HEK293 (cell line): Measurements from ENCODE around the gene PLEKHO2.

Experiments
- CTCF ChIA-PET: fragments of 350-600 bp; formaldehyde crosslinking; extraction: SDS; loops from one replicate; lab custom pipeline; 2021; ENCODE audit warnings: antibody characterized with exemption; lab: Yijun Ruan, JAX
- POLR2A ChIA-PET: fragments of 300-600 bp; formaldehyde crosslinking; extraction: SDS; loops from one replicate; lab custom pipeline; 2020; ENCODE audit warnings: antibody characterized with exemption, inconsistent platforms; lab: Yijun Ruan, JAX
- H3K27ac ChIP-seq: fragments of 200-500 bp; sonication (Bioruptor generic); 2 replicates; pipeline ENCODE4 v1.5.1; 2014; ENCODE audit warnings: low read depth, low read length, control low read depth, inconsistent platforms; ENCODE audit errors: extremely low read depth
- H3K36me3 ChIP-seq, 2 experiments: fragments of 200-500 bp in 1 of 2; sonication (Bioruptor generic) in 1 of 2; 1 replicate in 1 of 2; 2 replicates in 1 of 2; pipeline ENCODE4 v1.5.1; 2014 to 2017; ENCODE audit warnings: inconsistent platforms in 2 of 2, low read length in 2 of 2; ENCODE audit not compliant: control insufficient read depth in 2 of 2, insufficient read depth in 1 of 2
- H3K4me1 ChIP-seq: fragments of 200-500 bp; sonication (Bioruptor generic); 2 replicates; pipeline ENCODE4 v1.5.1; 2014; ENCODE audit warnings: mild to moderate bottlenecking, low read length, inconsistent platforms; ENCODE audit not compliant: control insufficient read depth, insufficient read depth
- H3K4me3 ChIP-seq: 2 replicates; pipeline ENCODE4 v1.5.1; 2011; ENCODE audit warnings: low read depth, mild to moderate bottlenecking, control low read depth, low read length, moderate library complexity
- H3K9me3 ChIP-seq: fragments of 200-500 bp; sonication (Bioruptor generic); 2 replicates; pipeline ENCODE4 v1.5.1; 2014; ENCODE audit warnings: low read depth, low read length, inconsistent platforms; ENCODE audit not compliant: control insufficient read depth, insufficient read depth
- MEIS1 ChIP-seq: sonication (generic); formaldehyde crosslinking; IDR thresholded peaks from 2 replicates; pipeline ENCODE4 v1.8.1; 2022; ENCODE audit warnings: missing genetic modification reagents, mild to moderate bottlenecking, borderline replicate concordance
- PRDM4 ChIP-seq: fragments of 450-650 bp; formaldehyde crosslinking; IDR thresholded peaks from 2 replicates; pipeline ENCODE4 v1.5.1; 2017; ENCODE audit warnings: missing biosample characterization, missing genetic modification characterization
- SALL2 ChIP-seq: fragments of 450-650 bp; formaldehyde crosslinking; IDR thresholded peaks from 2 replicates; pipeline ENCODE4 v1.5.0; 2017; ENCODE audit warnings: missing biosample characterization, mild to moderate bottlenecking, missing genetic modification characterization, borderline replicate concordance
- SP2 ChIP-seq: fragments of 450-650 bp; formaldehyde crosslinking; IDR thresholded peaks from 2 replicates; pipeline ENCODE4 v1.5.1; 2016; ENCODE audit warnings: missing biosample characterization, missing genetic modification characterization
- SP7 ChIP-seq: fragments of 450-650 bp; formaldehyde crosslinking; IDR thresholded peaks from 2 replicates; pipeline ENCODE4 v1.5.1; 2016; ENCODE audit warnings: missing biosample characterization, missing genetic modification characterization
- ZFHX2 ChIP-seq: fragments of 450-650 bp; formaldehyde crosslinking; conservative IDR thresholded peaks from 2 replicates; pipeline ENCODE4 v1.5.1; 2016; ENCODE audit warnings: missing biosample characterization, missing genetic modification characterization
- ZNF132 ChIP-seq: fragments of 450-650 bp; formaldehyde crosslinking; IDR thresholded peaks from 2 replicates; pipeline ENCODE4 v1.5.1; 2017; ENCODE audit warnings: missing biosample characterization, missing genetic modification characterization, borderline replicate concordance
- ZNF140 ChIP-seq: fragments of 450-650 bp; formaldehyde crosslinking; IDR thresholded peaks from 2 replicates; pipeline ENCODE4 v1.5.1; 2016; ENCODE audit warnings: missing biosample characterization, missing genetic modification characterization
- ZNF16 ChIP-seq: fragments of 450-650 bp; formaldehyde crosslinking; IDR thresholded peaks from 2 replicates; pipeline ENCODE4 v1.5.1; 2016; ENCODE audit warnings: low read depth, missing biosample characterization, missing genetic modification characterization
- ZNF184 ChIP-seq: fragments of 450-650 bp; IDR thresholded peaks from 2 replicates; pipeline ENCODE4 v1.5.1; 2018; ENCODE audit warnings: missing biosample characterization, mild to moderate bottlenecking, missing genetic modification characterization
- ZNF19 ChIP-seq: fragments of 450-650 bp; formaldehyde crosslinking; IDR thresholded peaks from 2 replicates; pipeline ENCODE4; 2016; ENCODE audit warnings: missing biosample characterization, missing genetic modification characterization, low read depth
- ZNF335 ChIP-seq: fragments of 450-650 bp; formaldehyde crosslinking; conservative IDR thresholded peaks from 2 replicates; pipeline ENCODE4 v1.5.1; 2016; ENCODE audit warnings: missing biosample characterization, missing genetic modification characterization
- ZNF341 ChIP-seq: fragments of 450-650 bp; formaldehyde crosslinking; IDR thresholded peaks from 2 replicates; pipeline ENCODE4; 2016; ENCODE audit warnings: low read depth, missing biosample characterization, missing genetic modification characterization
- ZNF391 ChIP-seq: fragments of 450-650 bp; formaldehyde crosslinking; IDR thresholded peaks from 2 replicates; pipeline ENCODE4 v1.5.1; 2016; ENCODE audit warnings: low read depth, missing biosample characterization, missing genetic modification characterization, borderline replicate concordance
- ZNF416 ChIP-seq: fragments of 450-650 bp; formaldehyde crosslinking; IDR thresholded peaks from 2 replicates; pipeline ENCODE4 v1.5.1; 2016; ENCODE audit warnings: missing biosample characterization, missing genetic modification characterization
- ZSCAN30 ChIP-seq: fragments of 450-650 bp; IDR thresholded peaks from 2 replicates; pipeline ENCODE4 v1.5.1; 2018; ENCODE audit warnings: missing biosample characterization, mild to moderate bottlenecking, missing genetic modification characterization, moderate library complexity
- TF ChIP-seq, protein P1 (sequence below): fragments of 450-650 bp; formaldehyde crosslinking; IDR thresholded peaks from 2 replicates; pipeline ENCODE4 v1.5.1; 2016; ENCODE audit warnings: missing biosample characterization, missing genetic modification characterization
- TF ChIP-seq, protein P2 (sequence below): sonication (generic); formaldehyde crosslinking; IDR thresholded peaks from 2 replicates; pipeline ENCODE4 v1.8.1; 2022; ENCODE audit warnings: mild to moderate bottlenecking, moderate library complexity, missing genetic modification reagents
- TF ChIP-seq, protein P3 (sequence below): fragments of 450-650 bp; IDR thresholded peaks from 2 replicates; pipeline ENCODE4 v1.5.1; 2018; ENCODE audit warnings: missing biosample characterization, missing genetic modification characterization
- TF ChIP-seq, protein P4 (sequence below): fragments of 450-650 bp; formaldehyde crosslinking; IDR thresholded peaks from 2 replicates; pipeline ENCODE4 v1.5.1; 2017; ENCODE audit warnings: missing biosample characterization, missing genetic modification characterization
- TF ChIP-seq, protein P5 (sequence below): fragments of 450-650 bp; formaldehyde crosslinking; IDR thresholded peaks from 2 replicates; pipeline ENCODE4 v1.5.1; 2016; ENCODE audit warnings: missing biosample characterization, missing genetic modification characterization

The PLEKHO2 gene

GRCh38 chr15:64841060-64841343 is 713 bp upstream of the PLEKHO2 start:
- Histone ChIP-seq H3K36me3 (no peaks in the 10 kb centered on the region), H3K4me3 (peak overlapping the region; percentile 57), H3K4me1 (no peaks in the 10 kb centered on the region), H3K27ac (no peak overlapping the region; the same call in 1 of the 2 replicates), H3K9me3 (no peaks in the 10 kb centered on the region)
- TF ChIP-seq, protein P1, sequence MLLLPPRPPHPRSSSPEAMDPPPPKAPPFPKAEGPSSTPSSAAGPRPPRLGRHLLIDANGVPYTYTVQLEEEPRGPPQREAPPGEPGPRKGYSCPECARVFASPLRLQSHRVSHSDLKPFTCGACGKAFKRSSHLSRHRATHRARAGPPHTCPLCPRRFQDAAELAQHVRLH (tag by site-specific recombination) = no peak
- peak; percentile 93 for TF ChIP-seq ZNF341 (tag by site-specific recombination)
- TF ChIP-seq PRDM4 (tag by site-specific recombination) = no peak
- POLR2A ChIA-PET = interaction anchor here (0.6 to 1.1 kb wide), 7 partner anchors 9 to 377 kb away, joined by 3 to 16 read pairs (median 3); partner anchors contain the start of gene PIF1
- CTCF ChIA-PET = interaction anchor here (0.6 kb wide), 2 partner anchors 32 to 730 kb away, joined by 3 to 4 read pairs; no protein-coding TSS in a partner anchor

- Histone ChIP-seq H3K36me3 (no peaks in the 10 kb centered on the region), H3K9me3 (no peaks in the 10 kb centered on the region), H3K27ac (peak overlapping the region; percentile 16; the same call in 1 of the 2 replicates), H3K4me1 (no peaks in the 10 kb centered on the region), H3K4me3 (peak overlapping the region; percentile 65)
- CTCF ChIA-PET = interaction anchor here (0.6 to 1.1 kb wide), 2 partner anchors 32 to 633 kb away, joined by 3 read pairs; no protein-coding TSS in a partner anchor
- POLR2A ChIA-PET = no interaction called here
- no peak for TF ChIP-seq MEIS1
- TF ChIP-seq, protein P2, sequence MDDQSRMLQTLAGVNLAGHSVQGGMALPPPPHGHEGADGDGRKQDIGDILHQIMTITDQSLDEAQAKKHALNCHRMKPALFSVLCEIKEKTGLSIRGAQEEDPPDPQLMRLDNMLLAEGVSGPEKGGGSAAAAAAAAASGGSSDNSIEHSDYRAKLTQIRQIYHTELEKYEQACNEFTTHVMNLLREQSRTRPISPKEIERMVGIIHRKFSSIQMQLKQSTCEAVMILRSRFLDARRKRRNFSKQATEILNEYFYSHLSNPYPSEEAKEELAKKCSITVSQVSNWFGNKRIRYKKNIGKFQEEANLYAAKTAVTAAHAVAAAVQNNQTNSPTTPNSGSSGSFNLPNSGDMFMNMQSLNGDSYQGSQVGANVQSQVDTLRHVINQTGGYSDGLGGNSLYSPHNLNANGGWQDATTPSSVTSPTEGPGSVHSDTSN (CRISPR knock-in tag) = no peak
- no peak for TF ChIP-seq ZNF140
- no peak for TF ChIP-seq ZFHX2
- TF ChIP-seq, protein P3, sequence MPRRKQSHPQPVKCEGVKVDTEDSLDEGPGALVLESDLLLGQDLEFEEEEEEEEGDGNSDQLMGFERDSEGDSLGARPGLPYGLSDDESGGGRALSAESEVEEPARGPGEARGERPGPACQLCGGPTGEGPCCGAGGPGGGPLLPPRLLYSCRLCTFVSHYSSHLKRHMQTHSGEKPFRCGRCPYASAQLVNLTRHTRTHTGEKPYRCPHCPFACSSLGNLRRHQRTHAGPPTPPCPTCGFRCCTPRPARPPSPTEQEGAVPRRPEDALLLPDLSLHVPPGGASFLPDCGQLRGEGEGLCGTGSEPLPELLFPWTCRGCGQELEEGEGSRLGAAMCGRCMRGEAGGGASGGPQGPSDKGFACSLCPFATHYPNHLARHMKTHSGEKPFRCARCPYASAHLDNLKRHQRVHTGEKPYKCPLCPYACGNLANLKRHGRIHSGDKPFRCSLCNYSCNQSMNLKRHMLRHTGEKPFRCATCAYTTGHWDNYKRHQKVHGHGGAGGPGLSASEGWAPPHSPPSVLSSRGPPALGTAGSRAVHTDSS = no peak
- TF ChIP-seq, protein P4, sequence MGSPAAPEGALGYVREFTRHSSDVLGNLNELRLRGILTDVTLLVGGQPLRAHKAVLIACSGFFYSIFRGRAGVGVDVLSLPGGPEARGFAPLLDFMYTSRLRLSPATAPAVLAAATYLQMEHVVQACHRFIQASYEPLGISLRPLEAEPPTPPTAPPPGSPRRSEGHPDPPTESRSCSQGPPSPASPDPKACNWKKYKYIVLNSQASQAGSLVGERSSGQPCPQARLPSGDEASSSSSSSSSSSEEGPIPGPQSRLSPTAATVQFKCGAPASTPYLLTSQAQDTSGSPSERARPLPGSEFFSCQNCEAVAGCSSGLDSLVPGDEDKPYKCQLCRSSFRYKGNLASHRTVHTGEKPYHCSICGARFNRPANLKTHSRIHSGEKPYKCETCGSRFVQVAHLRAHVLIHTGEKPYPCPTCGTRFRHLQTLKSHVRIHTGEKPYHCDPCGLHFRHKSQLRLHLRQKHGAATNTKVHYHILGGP = no peak
- peak; percentile 54; the same call in 1 of the 2 replicates for TF ChIP-seq ZSCAN30 (tag by site-specific recombination)
- TF ChIP-seq ZNF416 (tag by site-specific recombination) = no peak
- 0 out of 2 replicates have a peak, but pooled peaks have one; percentile 49 for TF ChIP-seq ZNF391 (tag by site-specific recombination)
- TF ChIP-seq ZNF16 = no peak
- peak; percentile 22; the same call in 1 of the 2 replicates for TF ChIP-seq SP7 (tag by site-specific recombination)
- peak; percentile 56 for TF ChIP-seq SP2 (tag by site-specific recombination)
- 0 out of 2 replicates have a peak, but pooled peaks have one; percentile 38 for TF ChIP-seq SALL2
- no peak for TF ChIP-seq ZNF184
- TF ChIP-seq ZNF19 (tag by site-specific recombination) = no peak
- TF ChIP-seq ZNF335 (tag by site-specific recombination) = peak; percentile 76
- TF ChIP-seq, protein P5, sequence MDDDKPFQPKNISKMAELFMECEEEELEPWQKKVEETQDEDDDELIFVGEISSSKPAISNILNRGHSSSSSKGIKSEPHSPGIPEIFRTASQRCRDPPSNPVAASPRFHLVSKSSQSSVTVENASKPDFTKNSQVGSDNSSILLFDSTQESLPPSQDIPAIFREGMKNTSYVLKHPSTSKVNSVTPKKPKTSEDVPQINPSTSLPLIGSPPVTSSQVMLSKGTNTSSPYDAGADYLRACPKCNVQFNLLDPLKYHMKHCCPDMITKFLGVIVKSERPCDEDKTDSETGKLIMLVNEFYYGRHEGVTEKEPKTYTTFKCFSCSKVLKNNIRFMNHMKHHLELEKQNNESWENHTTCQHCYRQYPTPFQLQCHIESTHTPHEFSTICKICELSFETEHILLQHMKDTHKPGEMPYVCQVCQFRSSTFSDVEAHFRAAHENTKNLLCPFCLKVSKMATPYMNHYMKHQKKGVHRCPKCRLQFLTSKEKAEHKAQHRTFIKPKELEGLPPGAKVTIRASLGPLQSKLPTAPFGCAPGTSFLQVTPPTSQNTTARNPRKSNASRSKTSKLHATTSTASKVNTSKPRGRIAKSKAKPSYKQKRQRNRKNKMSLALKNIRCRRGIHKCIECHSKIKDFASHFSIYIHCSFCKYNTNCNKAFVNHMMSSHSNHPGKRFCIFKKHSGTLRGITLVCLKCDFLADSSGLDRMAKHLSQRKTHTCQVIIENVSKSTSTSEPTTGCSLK (tag by site-specific recombination) = no peak
- no peak for TF ChIP-seq ZNF132
These were observed 603 bp downstream of the PLEKHO2 start for GRCh38 chr15:64842096-64842939.
